ENCODE measurements around the gene SYT7.
A peak's percentile ranks its signal among the peaks of the same experiment; 100 is the strongest.

SYT7 gene

DNA sequence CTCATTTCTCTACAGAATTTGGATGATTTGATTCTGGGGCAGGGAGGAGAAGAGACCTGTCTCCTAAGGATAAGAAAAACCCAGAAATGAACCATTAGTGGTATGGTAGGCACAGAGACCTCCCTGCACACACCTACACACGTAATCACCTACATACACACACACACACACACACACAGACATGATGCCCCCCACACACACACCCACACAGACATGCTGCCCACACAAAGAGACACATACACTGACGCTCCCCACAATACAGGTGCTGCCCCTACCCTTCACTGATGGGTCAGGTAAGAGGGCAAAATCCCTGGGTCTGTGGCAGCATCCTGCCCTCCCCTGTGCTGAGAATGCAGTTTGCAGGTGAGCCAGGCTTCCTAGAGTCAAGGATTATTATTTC lies 1.1 kb upstream of the SYT7 start (continued):
- TF ChIP-seq ZNF623 (tag by site-specific recombination; IDR thresholded peaks at IDR 0.05): no peak

DNA sequence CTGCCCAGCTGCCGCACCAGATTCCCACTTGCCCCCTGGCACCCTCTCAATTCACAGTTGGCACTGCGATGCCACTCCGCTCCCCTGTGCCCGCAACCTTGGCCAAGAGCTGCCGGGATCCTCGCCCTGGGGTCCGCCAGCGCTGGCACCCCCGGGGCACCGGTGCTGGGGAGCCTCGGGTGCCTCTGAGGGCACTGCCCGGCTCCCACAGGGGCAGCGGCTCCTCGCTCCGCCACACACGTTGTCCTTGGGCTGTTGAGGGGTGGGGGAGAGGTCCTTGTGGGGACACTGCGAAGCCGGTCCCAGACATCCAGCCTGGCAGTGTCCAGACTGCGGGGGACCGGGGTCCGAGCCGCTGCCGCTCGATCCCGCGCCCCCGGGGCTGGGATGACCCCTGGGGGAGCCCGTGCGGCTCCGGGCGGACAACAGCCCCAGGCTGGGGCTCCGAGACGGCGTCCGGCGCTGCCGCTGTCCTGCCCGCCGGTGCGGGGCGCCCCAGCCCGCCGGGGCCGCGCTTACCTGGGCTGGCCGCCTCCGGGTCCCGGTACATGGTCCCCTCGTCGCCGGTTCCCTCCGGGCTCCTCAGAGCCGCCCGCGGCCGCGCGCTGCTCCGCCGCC lies 496 bp downstream of the SYT7 start:
- Histone ChIP-seq H3K36me3 (ENCODE audit: control insufficient read depth in 2 of 2, insufficient read depth in 1 of 2, low read length in 2 of 2) (no peaks in the 10 kb centered on the region), H3K4me1 (ENCODE audit: control insufficient read depth, insufficient read depth, low read length) (no peaks in the 10 kb centered on the region; the same call in 1 of the 2 replicates), H3K4me3 (ENCODE audit: low read depth, low read length) (peak overlapping the region; percentile 28), H3K9me3 (ENCODE audit: control insufficient read depth, insufficient read depth, low read depth, low read length) (no peaks in the 10 kb centered on the region), H3K27ac (ENCODE audit: extremely low read depth, low read depth, low read length) (no peak overlapping the region; the same call in 1 of the 2 replicates)
- TF ChIP-seq GLIS1 (tag by site-specific recombination; IDR thresholded peaks at IDR 0.05) (peak; percentile 25; the same call in 1 of the 2 replicates), ZNF335 (tag by site-specific recombination; conservative IDR thresholded peaks at IDR 0.05) (peak; percentile 46), ZNF692 (tag by site-specific recombination; IDR thresholded peaks at IDR 0.05) (no peak), GLIS2 (tag by site-specific recombination; IDR thresholded peaks at IDR 0.05) (peak; percentile 66), ZNF791 (tag by site-specific recombination; IDR thresholded peaks at IDR 0.05) (no peak)
- TF ChIP-seq, protein P1, sequence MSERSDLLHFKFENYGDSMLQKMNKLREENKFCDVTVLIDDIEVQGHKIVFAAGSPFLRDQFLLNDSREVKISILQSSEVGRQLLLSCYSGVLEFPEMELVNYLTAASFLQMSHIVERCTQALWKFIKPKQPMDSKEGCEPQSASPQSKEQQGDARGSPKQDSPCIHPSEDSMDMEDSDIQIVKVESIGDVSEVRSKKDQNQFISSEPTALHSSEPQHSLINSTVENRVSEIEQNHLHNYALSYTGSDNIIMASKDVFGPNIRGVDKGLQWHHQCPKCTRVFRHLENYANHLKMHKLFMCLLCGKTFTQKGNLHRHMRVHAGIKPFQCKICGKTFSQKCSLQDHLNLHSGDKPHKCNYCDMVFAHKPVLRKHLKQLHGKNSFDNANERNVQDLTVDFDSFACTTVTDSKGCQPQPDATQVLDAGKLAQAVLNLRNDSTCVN (tag by site-specific recombination; optimal IDR thresholded peaks at IDR 0.05): peak; percentile 28
- TF ChIP-seq, protein P2, sequence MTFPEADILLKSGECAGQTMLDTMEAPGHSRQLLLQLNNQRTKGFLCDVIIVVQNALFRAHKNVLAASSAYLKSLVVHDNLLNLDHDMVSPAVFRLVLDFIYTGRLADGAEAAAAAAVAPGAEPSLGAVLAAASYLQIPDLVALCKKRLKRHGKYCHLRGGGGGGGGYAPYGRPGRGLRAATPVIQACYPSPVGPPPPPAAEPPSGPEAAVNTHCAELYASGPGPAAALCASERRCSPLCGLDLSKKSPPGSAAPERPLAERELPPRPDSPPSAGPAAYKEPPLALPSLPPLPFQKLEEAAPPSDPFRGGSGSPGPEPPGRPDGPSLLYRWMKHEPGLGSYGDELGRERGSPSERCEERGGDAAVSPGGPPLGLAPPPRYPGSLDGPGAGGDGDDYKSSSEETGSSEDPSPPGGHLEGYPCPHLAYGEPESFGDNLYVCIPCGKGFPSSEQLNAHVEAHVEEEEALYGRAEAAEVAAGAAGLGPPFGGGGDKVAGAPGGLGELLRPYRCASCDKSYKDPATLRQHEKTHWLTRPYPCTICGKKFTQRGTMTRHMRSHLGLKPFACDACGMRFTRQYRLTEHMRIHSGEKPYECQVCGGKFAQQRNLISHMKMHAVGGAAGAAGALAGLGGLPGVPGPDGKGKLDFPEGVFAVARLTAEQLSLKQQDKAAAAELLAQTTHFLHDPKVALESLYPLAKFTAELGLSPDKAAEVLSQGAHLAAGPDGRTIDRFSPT (tag by site-specific recombination; IDR thresholded peaks at IDR 0.05): peak; percentile 93
- ChIA-PET POLR2A (interaction anchor here (0.7 kb wide), 1 partner anchor 15 kb away, joined by 10 read pairs; no protein-coding TSS in a partner anchor), CTCF (interaction anchor here (0.6 to 0.7 kb wide), 3 partner anchors 9 to 54 kb away, joined by 3 to 4 read pairs (median 4); no protein-coding TSS in a partner anchor)

GRCh38 chr11:61579676-61580270 lies 1.1 kb downstream of the SYT7 start:
- no peaks in the 10 kb centered on the region; the same call in 1 of the 2 replicates for H3K4me1 ChIP-seq (ENCODE audit: control insufficient read depth, insufficient read depth, low read length)
- H3K9me3 ChIP-seq (ENCODE audit: control insufficient read depth, insufficient read depth, low read depth, low read length): no peaks in the 10 kb centered on the region
- no peaks in the 10 kb centered on the region for H3K36me3 ChIP-seq (ENCODE audit: control insufficient read depth in 2 of 2, insufficient read depth in 1 of 2, low read length in 2 of 2)
- ChIA-PET POLR2A (interaction anchor here (0.7 kb wide), 1 partner anchor 14 kb away, joined by 10 read pairs; no protein-coding TSS in a partner anchor), CTCF (interaction anchor here (0.6 to 3.1 kb wide), 4 partner anchors 10 to 54 kb away, joined by 3 to 27 read pairs (median 4); no protein-coding TSS in a partner anchor)
- H3K27ac ChIP-seq (ENCODE audit: extremely low read depth, low read depth, low read length): no peak overlapping the region
- no peak overlapping the region for H3K4me3 ChIP-seq (ENCODE audit: low read depth, low read length)
- TF ChIP-seq GLIS2 (tag by site-specific recombination; IDR thresholded peaks at IDR 0.05) (peak; percentile 32), FEZF1 (tag by site-specific recombination; IDR thresholded peaks at IDR 0.05) (no peak), ZNF76 (tag by site-specific recombination; IDR thresholded peaks at IDR 0.05; ENCODE audit: borderline replicate concordance, low read depth) (no peak), ZNF560 (tag by site-specific recombination; IDR thresholded peaks at IDR 0.05; ENCODE audit: borderline replicate concordance) (no peak), ZNF544 (tag by site-specific recombination; IDR thresholded peaks at IDR 0.05) (no peak), ZNF837 (tag by site-specific recombination; IDR thresholded peaks at IDR 0.05) (no peak), ZNF311 (tag by site-specific recombination; IDR thresholded peaks at IDR 0.05; ENCODE audit: borderline replicate concordance) (no peak), ZSCAN4 (tag by site-specific recombination; IDR thresholded peaks at IDR 0.05) (no peak), ZFP41 (tag by site-specific recombination; IDR thresholded peaks at IDR 0.05; ENCODE audit: borderline replicate concordance) (no peak), ZBTB6 (tag by site-specific recombination; IDR thresholded peaks at IDR 0.05) (no peak), YY1 (tag by site-specific recombination; IDR thresholded peaks at IDR 0.05) (no peak), SCRT2 (tag by site-specific recombination; IDR thresholded peaks at IDR 0.05) (peak; percentile 80)
- TF ChIP-seq, protein P1 (tag by site-specific recombination; optimal IDR thresholded peaks at IDR 0.05): no peak
- TF ChIP-seq, protein P3, sequence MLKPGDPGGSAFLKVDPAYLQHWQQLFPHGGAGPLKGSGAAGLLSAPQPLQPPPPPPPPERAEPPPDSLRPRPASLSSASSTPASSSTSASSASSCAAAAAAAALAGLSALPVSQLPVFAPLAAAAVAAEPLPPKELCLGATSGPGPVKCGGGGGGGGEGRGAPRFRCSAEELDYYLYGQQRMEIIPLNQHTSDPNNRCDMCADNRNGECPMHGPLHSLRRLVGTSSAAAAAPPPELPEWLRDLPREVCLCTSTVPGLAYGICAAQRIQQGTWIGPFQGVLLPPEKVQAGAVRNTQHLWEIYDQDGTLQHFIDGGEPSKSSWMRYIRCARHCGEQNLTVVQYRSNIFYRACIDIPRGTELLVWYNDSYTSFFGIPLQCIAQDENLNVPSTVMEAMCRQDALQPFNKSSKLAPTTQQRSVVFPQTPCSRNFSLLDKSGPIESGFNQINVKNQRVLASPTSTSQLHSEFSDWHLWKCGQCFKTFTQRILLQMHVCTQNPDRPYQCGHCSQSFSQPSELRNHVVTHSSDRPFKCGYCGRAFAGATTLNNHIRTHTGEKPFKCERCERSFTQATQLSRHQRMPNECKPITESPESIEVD (tag by site-specific recombination; IDR thresholded peaks at IDR 0.05): no peak
